Measurements from ENCODE around the gene SASH1. TPM values are rescaled to one million over a fixed set of nuclear protein-coding genes. Genes with fewer than 3 reads are reported as not detected.
A peak's percentile ranks its signal among the peaks of the same experiment; 100 is the strongest.
"Not testable (repeated sequence)": the region's sequence is repeated elsewhere in the genome, so short reads cannot be mapped to it uniquely, and the experiment has no call there.

The SASH1 gene
- total and polyA plus RNA-seq, 5 donors: 14.1 to 33.2 (median 29.0) TPM

DNA sequence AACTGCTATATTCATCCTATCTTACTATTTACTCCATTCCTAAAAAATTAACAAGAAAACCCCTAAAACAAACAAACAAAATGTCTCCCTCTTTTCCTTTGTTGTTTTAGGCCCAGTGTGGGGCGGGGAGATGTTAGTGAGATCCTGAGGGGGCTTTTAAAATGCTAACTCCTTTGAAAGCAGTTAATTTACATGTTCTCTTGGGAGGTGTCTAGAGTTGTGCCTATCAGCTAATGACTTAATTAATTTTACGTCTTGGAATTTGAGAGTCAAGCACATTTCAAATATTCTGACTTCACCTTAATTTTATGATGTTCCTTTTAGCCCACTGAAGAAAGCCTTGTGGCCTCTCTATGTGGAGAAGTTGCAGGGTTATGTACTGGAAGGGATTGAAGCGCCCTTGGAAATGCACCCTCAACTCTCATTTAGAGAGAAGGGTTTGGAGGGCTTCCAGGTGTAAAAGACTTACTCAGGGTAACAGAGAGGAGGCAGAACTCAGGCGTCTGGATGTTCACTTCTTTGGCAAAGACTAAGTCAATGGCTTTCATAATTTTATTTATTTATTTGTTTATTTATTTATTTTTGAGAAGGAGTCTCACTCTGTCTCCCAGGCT lies 4.9 kb downstream of the SASH1 start:
- no peak overlapping the region for H3K27ac ChIP-seq (ENCODE audit: low read length)
- WGBS: 51% methylated on average over 4 of the region's 4 CpGs
- H3K27me3 ChIP-seq (ENCODE audit: control insufficient read depth, insufficient read depth): no peaks in the 10 kb centered on the region
- no peaks in the 10 kb centered on the region for H3K9me3 ChIP-seq (ENCODE audit: control insufficient read depth, low read length)
- H3K4me3 ChIP-seq (ENCODE audit: low read length): no peak overlapping the region
- intact Hi-C loops (cut with DNase I): loop anchor here in 2 of 4 donors (10.0 kb wide), 2 partner anchors 107 to 117 kb away; no protein-coding TSS in a partner anchor
- no peaks in the 10 kb centered on the region for H3K4me1 ChIP-seq (ENCODE audit: control insufficient read depth, insufficient read depth, low read length)
- ATAC-seq (no peak), DNase-seq (no peak)

DNA sequence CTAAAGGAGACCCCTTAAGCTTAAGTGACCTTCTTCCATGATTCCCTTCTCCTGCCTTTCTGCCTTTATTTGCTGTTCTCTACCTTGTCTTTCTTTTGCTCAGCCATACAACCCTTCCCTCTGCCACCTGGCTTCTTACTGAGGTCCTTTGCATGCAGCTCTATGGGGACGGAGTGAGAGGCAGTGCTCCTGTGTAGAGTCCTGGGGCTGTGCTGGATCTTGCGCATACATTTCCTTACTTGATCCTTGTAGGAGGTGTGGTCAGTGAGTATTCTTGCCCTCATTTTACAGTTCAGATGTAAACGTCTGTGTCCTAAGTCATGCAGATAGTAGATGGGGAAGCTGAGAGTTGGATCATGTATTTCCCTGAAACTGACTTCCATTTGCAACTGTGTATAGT lies 5.7 kb downstream of the SASH1 start:
- Histone ChIP-seq H3K4me1 (ENCODE audit: control insufficient read depth, insufficient read depth, low read length) (no peaks in the 10 kb centered on the region), H3K27ac (ENCODE audit: low read length) (no peak overlapping the region), H3K4me3 (ENCODE audit: low read length) (no peak overlapping the region), H3K27me3 (ENCODE audit: control insufficient read depth, insufficient read depth) (no peaks in the 10 kb centered on the region), H3K9me3 (ENCODE audit: control insufficient read depth, low read length) (no peaks in the 10 kb centered on the region)
- DNase-seq (no peak), ATAC-seq (no peak)
- intact Hi-C loops (cut with DNase I): loop anchor here in 2 of 4 donors (10.0 kb wide), 2 partner anchors 106 to 116 kb away; no protein-coding TSS in a partner anchor
- 84% methylated on average over 3 of the region's 3 CpGs for WGBS

DNA sequence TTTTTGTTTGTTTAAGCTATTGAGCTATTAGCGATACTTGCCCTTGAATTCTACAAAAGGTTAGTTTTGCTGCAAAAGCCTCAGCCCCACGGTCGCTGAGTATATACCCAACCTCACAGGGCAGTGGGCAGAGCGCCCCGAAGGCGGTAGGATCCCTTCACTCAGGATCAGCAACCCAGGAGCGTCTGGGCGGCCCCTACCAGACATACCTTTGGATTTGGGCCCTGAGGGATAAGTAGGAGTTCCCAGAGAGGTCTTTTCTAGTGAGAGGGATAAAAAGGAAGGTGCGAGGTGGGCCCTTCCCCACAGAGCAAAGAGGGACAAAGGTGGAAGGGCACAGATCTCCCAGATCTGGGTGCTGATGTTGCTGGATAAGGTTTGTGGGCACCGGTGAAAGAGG lies 6.1 kb downstream of the SASH1 start:
- ATAC-seq (no peak), DNase-seq (no peak)
- Histone ChIP-seq H3K4me1 (ENCODE audit: control insufficient read depth, insufficient read depth, low read length) (no peaks in the 10 kb centered on the region), H3K27me3 (ENCODE audit: control insufficient read depth, insufficient read depth) (no peaks in the 10 kb centered on the region), H3K27ac (ENCODE audit: low read length) (no peak overlapping the region), H3K9me3 (ENCODE audit: control insufficient read depth, low read length) (no peaks in the 10 kb centered on the region), H3K4me3 (ENCODE audit: low read length) (no peak overlapping the region)
- WGBS: 85% methylated on average over 10 of the region's 10 CpGs
- intact Hi-C loops (cut with DNase I): loop anchor here in 2 of 4 donors (10.0 kb wide), 2 partner anchors 106 to 116 kb away; no protein-coding TSS in a partner anchor

DNA sequence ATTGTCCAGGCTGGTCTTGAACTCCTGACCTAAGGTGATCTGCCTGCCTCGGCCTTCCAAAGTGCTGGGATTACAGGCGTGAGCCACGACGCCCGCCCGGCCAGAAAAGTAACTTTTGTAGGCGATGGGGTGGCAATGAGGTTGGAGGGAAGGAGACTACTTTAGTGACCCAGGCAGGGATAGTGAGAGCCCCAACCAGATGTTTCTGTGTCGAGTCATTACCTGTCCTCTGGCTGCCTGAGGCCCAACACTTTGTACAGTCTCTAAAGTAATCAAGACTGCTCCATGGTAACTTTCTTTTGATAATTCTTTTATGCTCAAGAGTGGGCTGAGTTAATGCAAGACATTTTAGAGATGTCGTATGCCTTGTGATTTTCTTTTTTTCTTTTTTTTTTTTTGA lies 6.8 kb downstream of the SASH1 start:
- ATAC-seq (no peak), DNase-seq (no peak)
- intact Hi-C loops (cut with DNase I): loop anchor here in 2 of 4 donors (10.0 kb wide), 2 partner anchors 105 to 115 kb away; no protein-coding TSS in a partner anchor
- Histone ChIP-seq H3K27ac (ENCODE audit: low read length) (no peak overlapping the region), H3K9me3 (ENCODE audit: control insufficient read depth, low read length) (no peaks in the 10 kb centered on the region), H3K27me3 (ENCODE audit: control insufficient read depth, insufficient read depth) (no peaks in the 10 kb centered on the region), H3K4me1 (ENCODE audit: control insufficient read depth, insufficient read depth, low read length) (no peaks in the 10 kb centered on the region), H3K4me3 (ENCODE audit: low read length) (no peak overlapping the region)
- WGBS: 87% methylated on average over 9 of the region's 9 CpGs

DNA sequence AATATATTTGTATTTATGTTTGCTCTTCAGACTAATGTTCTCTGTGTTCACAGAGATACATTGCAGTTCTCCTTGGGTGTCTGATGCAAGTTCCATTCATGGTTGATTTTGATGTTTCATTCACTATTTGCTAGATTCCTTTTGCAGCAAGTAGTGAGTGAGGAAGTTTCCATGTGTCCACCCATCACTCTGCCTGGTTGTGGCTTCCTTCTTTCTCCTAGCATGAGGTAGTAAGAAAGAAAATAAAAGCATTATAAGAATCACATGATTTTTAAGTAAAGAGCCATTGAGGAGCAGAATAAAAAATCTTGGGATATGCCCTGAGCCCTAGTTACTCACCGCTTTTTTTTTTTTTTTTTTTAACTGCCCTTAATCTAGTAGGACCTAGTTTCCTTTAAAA lies 8.7 kb downstream of the SASH1 start:
- peak in 1 of 2 donors; percentile 39 for ATAC-seq
- WGBS: 71% methylated on average over 1 of the region's 1 CpG
- Histone ChIP-seq H3K27me3 (ENCODE audit: control insufficient read depth, insufficient read depth) (no peaks in the 10 kb centered on the region), H3K4me3 (ENCODE audit: low read length) (no peak overlapping the region), H3K27ac (ENCODE audit: low read length) (no peak overlapping the region), H3K4me1 (ENCODE audit: control insufficient read depth, insufficient read depth, low read length) (no peaks in the 10 kb centered on the region), H3K9me3 (ENCODE audit: control insufficient read depth, low read length) (no peaks in the 10 kb centered on the region)
- DNase-seq: no peak
- intact Hi-C loops (cut with DNase I): no loop called here

DNA sequence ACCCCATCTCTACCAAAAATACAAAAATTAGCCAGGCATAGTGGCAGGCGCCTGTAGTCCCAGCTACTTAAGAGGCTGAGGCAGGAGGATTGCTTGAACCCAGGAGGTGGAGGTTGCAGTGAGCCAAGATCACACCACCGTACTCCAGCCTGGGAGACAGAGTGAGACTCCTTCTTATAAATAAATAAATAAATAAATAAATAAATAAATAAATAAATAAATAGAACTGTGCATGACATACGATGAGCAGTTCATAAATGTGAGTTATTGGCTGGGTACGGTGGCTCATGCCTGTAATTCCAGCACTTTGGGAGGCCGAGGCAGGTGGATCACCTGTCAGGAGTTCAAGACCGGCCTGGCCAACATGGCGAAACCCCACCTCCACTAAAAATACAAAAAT lies 9.8 kb downstream of the SASH1 start:
- ATAC-seq; H3K27ac ChIP-seq (ENCODE audit: low read length); H3K4me1 ChIP-seq (ENCODE audit: control insufficient read depth, insufficient read depth, low read length); H3K9me3 ChIP-seq (ENCODE audit: control insufficient read depth, low read length); intact Hi-C loops (cut with DNase I); H3K4me3 ChIP-seq (ENCODE audit: low read length); DNase-seq; H3K27me3 ChIP-seq (ENCODE audit: control insufficient read depth, insufficient read depth): not testable (repeated sequence)
- WGBS: 96% methylated on average over 7 of the region's 7 CpGs

DNA sequence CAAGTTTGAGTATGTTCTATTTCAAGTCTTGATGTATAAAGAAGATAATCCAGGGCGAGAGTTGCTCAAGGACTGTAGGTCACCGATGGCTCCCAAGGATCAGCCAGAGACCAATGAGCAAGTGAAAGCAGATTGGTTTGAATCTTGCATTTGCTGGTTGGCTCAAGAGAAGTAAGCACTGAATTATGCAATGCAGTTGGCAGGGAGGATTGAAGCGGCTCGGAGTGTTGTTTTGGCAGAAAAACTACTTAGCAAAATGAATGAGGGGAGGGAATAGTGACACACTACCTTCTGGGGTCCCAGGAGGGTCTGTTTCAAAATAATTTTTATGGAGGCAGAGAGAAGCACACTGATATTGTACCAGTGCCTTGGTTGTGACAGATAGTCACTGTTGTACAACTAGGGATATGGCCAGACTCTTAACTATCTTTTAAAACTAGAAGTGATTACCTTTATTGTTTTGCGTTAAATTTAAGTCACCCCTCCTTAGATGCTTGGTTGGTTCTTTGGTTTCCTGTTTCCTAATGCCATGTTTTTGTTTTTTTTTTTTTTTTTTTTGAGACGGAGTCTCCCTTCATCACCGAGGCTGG lies 15.7 kb downstream of the SASH1 start:
- ATAC-seq (peak; percentile 91 to 94), DNase-seq (peak in 2 of 3 donors; percentile 31 to 65)
- H3K4me3 ChIP-seq (ENCODE audit: low read length): no peak overlapping the region
- H3K9me3 ChIP-seq (ENCODE audit: control insufficient read depth, low read length): no peaks in the 10 kb centered on the region
- intact Hi-C loops (cut with DNase I): no loop called here
- H3K27me3 ChIP-seq (ENCODE audit: control insufficient read depth, insufficient read depth): no peaks in the 10 kb centered on the region
- peaks cover 5% of the 10 kb centered on the region for H3K4me1 ChIP-seq (ENCODE audit: control insufficient read depth, insufficient read depth, low read length)
- no peak overlapping the region for H3K27ac ChIP-seq (ENCODE audit: low read length)
- 29% methylated on average over 7 of the region's 7 CpGs for WGBS

DNA sequence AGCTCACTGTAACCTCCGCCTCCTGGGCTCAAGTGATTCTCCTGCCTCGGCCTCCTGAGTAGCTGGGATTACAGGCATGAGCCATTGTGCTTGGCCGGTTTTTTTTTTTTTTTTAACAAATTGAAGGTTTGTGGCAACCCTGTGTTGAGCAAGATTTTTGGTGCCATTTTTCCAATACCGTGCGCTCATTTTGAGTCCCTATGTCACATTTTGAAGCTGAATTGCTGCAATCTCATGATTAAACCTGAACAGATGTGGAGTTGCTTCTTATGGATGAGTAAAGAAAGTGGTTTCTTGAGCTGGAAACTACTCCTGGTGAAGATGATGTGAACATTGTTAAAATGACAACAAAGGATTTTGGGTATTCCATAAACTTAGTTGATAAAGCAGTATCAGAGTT lies 16.6 kb downstream of the SASH1 start:
- Histone ChIP-seq H3K4me1 (ENCODE audit: control insufficient read depth, insufficient read depth, low read length) (peaks cover 5% of the 10 kb centered on the region), H3K27ac (ENCODE audit: low read length) (no peak overlapping the region)
- no peak for ATAC-seq

DNA sequence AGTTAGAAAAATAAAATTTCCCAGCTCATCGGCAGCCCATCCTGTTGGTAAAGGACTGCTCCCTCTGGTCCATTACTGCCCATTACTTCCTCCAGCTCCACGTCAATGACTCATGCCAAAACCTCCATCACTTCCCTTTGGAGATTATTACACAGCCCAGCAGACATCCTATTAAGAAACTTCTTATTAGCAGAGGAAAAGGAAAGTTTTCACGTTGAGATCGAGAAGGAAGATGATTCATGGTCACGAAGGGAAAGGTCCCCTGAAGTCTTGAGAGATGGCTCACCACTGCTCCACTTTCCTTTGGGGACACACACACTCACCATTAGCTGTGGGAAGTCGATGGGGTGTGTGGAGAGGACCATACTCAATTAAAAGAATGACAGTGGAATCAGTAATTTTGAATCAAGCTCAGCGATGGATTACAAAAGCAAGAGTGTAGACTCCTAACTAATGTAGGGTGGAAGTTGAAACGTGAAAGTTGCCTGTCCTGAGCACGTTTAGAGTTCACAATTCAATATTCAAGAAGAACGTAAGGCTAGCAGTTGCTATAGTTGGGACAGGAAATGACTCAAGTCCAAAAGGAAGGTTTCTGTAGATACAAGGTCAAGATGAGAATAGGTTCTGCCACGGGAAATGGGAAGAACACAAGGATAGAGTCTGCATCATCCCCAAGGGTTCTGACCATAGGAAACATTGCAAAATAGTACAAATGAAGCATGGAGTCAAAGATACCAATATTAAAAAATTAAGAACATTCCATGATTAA lies 21.6 kb downstream of the SASH1 start:
- no peaks in the 10 kb centered on the region for H3K27me3 ChIP-seq (ENCODE audit: control insufficient read depth, insufficient read depth)
- no peak for DNase-seq
- 53% methylated on average over 11 of the region's 11 CpGs for WGBS
- intact Hi-C loops (cut with DNase I): no loop called here
- H3K4me1 ChIP-seq (ENCODE audit: control insufficient read depth, insufficient read depth, low read length): peaks cover 16% of the 10 kb centered on the region
- ATAC-seq: peak; percentile 58 to 81
- H3K27ac ChIP-seq (ENCODE audit: low read length): peak overlapping the region; percentile 28
- H3K9me3 ChIP-seq (ENCODE audit: control insufficient read depth, low read length): no peaks in the 10 kb centered on the region
- H3K4me3 ChIP-seq (ENCODE audit: low read length): no peak overlapping the region

More for the DNA sequence above, 16.6 kb downstream of the SASH1 start:
- 92% methylated on average over 5 of the region's 5 CpGs for WGBS
- DNase-seq: no peak
- H3K4me3 ChIP-seq (ENCODE audit: low read length): no peak overlapping the region
- no peaks in the 10 kb centered on the region for H3K27me3 ChIP-seq (ENCODE audit: control insufficient read depth, insufficient read depth)
- no peaks in the 10 kb centered on the region for H3K9me3 ChIP-seq (ENCODE audit: control insufficient read depth, low read length)
- intact Hi-C loops (cut with DNase I): no loop called here

DNA sequence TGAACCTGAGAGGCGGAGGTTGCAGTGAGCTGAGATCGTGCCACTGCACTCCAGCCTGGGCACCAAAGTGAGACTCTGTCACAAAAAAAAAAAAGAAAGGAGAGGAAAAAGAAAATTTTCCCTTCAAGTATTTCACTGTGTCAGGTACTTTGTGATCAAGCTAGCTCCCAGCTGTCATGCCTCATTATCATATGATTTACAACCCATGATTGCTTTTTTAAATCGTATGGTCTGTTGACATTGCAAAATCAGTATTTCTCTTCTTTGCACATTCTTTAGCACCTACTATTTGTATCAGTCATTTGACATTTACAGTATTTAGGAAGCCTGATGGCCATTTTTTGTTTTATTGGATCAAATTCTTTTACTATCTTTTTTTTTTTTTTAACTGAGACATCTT lies 22.4 kb downstream of the SASH1 start:
- intact Hi-C loops (cut with DNase I): no loop called here
- no peak for DNase-seq
- WGBS: 81% methylated on average over 3 of the region's 3 CpGs
- H3K4me3 ChIP-seq (ENCODE audit: low read length): no peak overlapping the region
- ATAC-seq: no peak
- H3K27ac ChIP-seq (ENCODE audit: low read length): no peak overlapping the region
- no peaks in the 10 kb centered on the region for H3K27me3 ChIP-seq (ENCODE audit: control insufficient read depth, insufficient read depth)
- no peaks in the 10 kb centered on the region for H3K9me3 ChIP-seq (ENCODE audit: control insufficient read depth, low read length)
- H3K4me1 ChIP-seq (ENCODE audit: control insufficient read depth, insufficient read depth, low read length): peaks cover 16% of the 10 kb centered on the region

DNA sequence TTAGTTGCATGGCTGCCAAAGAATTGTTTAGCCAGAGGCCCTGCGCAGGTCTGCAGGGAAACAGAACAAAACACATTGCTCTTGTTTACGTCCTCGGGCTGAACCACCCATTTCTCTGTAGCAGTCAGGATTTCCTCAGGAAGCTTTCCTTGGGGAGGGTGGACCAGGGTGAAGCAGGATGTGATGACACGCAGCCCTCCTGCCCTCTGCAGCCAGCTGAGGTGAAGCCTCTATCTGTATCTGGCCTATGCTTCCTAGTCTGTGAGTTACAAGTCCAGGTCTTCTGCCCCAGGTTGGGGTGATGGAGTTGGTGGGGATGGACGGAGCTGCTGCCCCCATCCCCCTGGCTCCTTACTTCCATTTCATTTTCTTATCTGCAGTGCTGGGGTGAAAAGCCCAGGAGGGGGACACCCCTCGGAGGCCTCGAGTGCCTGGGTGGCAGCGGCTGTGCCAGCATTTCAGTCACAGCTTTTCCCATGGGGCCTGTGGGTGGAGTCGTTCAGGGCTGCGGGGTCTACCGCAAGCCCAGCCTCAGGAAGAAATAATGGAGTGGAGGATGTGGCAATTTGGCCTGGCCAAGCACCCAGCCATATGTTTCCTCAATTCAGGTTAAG lies 24.9 kb downstream of the SASH1 start:
- peak overlapping the region; percentile 89 for H3K27ac ChIP-seq (ENCODE audit: low read length)
- peaks cover 18% of the 10 kb centered on the region for H3K4me1 ChIP-seq (ENCODE audit: control insufficient read depth, insufficient read depth, low read length)
- H3K27me3 ChIP-seq (ENCODE audit: control insufficient read depth, insufficient read depth): no peaks in the 10 kb centered on the region
- intact Hi-C loops (cut with DNase I): no loop called here
- DNase-seq: peak; percentile 71 to 83 (median 80)
- H3K9me3 ChIP-seq (ENCODE audit: control insufficient read depth, low read length): no peaks in the 10 kb centered on the region
- ATAC-seq: peak; percentile 91 to 95
- H3K4me3 ChIP-seq (ENCODE audit: low read length): no peak overlapping the region
- WGBS: 30% methylated on average over 11 of the region's 11 CpGs
